ENCODE measurements around the gene LENEP.

The LENEP gene

DNA sequence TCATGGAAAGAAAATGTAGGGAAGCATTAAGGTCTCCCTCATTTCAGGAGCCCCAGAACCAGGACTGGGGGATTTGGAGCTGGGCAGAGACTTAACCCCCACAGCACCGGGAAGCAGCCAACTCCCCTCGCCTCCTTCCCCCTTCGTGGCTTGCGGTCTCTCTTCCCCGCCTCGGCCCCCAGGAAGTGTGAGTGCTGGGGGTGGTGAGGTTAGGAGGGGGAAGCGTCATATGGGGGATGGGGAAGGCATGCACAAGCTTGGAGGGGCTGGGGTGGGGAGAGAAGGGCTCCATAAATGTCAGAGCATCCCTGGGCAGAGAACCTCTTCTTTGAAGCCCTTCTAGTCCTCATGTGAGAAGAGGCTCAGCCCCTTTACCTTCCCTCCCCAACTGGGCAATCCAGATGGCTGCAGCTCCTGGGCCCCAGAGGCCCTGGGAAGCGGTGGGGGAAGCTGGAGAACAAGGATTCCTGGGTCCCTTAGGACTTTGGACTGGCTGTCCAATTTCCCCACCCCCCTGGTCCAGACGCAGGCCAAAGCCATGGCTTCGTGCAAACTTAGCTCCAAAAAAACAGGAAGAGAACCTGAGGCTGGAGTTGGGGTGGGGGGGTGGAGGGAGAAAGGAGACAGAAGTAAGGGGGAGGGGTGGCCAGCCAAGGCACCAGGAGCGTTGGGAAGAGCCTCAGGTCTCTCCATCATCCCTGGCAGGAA lies 17.0 kb downstream of the LENEP start:
- DNase-seq (ENCODE audit: low read depth): no peak

DNA sequence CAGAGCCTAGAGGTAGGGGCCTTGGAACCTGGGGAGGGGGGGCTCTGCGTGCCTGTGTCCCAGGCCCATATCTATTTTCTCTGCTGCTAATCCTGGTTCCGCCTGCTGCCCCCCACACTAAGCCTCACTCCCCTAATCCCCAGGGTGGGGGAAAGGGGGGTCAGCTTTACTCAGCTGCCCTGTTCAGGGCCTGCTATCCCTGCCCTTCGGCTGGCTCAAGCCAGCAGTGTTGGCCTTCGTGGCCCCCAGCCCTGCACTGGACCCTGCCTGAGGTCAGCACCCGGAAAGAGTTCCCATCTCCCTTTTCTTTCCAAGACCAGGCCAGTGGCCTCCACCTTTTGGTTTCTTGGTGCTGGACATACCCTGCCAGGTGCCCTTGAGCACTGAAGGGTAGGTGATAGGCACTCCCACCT lies 17.6 kb downstream of the LENEP start:
- DNase-seq (ENCODE audit: low read depth): no peak

DNA sequence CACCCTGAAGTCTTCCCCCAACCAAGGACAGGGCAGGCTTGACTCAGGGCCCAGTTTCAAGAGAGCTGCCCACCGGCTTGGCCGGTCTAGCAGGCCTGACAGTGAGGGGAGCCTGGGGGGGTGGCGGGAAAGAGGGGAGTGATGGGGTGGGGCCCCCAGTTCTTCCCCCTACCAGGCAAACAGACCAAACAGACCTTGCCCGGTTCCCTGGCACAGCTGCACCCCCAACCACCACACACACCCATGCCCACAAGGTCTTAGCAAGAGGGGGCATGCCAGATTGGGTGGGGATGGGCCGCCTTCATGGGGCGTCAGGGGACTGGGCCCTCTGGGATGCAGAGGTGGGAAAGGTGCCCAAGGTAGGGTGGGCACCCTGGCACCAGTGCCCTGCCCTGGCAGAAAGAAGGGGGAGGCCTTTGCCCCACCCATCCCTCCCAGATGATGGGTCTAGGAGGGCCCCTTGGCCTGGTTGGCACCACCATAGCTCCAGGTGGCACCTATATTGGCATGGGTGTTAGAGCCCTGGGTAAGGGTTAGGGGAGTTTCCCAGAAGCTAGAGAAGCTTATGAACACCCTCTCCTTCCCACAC lies 18.1 kb downstream of the LENEP start:
- DNase-seq (ENCODE audit: low read depth): no peak

DNA sequence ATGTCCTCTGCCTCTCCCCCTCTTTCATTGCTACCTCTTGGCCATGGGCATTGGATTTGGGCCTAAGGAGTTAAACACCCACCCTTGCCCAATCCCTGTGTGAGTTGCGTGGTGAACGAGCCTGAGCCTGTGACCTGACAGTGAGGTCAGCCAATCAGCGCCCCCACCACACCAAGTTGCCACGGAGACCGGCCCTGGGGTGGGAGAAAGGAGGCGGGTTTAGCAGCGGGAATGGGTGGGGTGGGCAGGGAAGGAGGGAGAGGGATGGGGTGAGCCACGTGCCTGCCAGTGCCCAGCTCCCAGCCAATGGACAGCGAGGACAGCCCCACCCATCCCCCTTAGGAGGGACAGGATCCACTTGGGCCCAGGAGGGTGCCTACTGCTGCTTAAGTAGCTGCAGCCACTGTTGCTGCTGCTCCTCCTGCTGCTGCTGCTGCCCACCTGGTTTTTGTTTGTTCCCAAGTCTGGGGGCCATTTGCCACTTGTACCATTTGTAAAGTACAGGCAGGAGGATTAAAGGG lies 18.7 kb downstream of the LENEP start:
- DNase-seq (ENCODE audit: low read depth): no peak

GRCh38 chr1:155012776-155013602 lies 19.6 kb downstream of the LENEP start:
- DNase-seq (ENCODE audit: low read depth): no peak

- DNase-seq (ENCODE audit: low read depth): no peak
Measured at GRCh38 chr1:155013632-155014031, 20.2 kb downstream of the LENEP start.

DNA sequence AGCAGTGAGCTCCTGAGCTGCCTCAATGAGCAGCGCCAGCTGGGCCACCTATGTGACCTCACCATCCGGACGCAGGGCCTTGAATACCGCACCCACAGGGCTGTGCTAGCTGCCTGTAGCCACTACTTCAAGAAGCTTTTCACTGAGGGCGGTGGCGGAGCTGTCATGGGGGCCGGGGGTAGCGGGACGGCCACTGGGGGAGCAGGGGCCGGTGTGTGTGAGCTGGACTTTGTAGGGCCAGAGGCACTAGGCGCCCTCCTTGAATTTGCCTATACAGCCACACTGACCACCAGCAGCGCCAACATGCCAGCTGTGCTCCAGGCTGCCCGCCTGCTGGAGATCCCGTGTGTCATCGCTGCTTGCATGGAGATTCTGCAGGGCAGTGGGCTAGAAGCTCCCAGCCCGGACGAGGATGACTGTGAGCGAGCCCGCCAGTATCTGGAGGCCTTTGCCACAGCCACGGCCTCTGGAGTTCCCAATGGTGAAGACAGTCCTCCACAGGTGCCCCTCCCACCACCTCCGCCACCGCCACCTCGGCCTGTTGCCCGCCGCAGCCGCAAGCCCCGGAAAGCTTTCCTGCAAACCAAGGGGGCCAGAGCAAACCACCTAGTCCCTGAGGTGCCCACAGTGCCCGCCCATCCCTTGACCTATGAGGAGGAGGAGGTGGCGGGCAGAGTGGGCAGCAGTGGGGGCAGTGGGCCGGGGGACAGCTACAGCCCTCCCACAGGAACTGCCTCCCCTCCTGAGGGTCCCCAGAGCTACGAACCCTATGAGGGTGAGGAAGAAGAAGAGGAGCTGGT lies 21.5 kb downstream of the LENEP start:
- DNase-seq (ENCODE audit: low read depth): no peak

DNA sequence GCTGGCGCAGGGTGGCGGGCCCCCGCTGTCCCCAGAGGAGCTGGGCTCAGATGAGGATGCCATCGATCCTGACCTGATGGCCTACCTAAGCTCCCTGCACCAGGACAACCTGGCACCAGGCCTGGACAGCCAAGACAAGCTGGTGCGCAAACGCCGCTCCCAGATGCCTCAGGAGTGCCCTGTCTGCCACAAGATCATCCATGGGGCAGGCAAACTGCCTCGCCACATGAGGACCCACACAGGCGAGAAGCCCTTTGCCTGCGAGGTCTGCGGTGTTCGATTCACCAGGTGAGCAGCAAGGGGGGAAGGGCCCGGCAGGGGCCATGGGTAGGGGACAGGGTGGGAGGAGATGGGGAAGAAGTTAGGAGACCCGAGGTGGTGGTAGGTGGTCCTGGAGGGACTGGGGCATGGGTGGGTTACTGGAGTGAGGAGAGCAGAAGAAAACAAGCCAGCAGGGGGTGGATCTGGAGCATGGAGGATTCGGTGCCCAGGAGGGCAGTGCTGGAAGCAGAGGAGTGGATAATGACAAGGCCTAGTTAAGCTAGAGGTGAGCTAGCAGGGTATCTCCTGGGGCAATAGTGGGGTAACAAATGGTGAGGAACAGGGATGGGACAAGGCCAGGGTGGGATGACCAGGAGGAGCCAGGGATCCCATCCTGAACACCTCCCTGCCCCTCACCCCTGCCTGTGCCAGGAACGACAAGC lies 22.3 kb downstream of the LENEP start:
- no peak for DNase-seq (ENCODE audit: low read depth)

GRCh38 chr1:155016231-155016831 lies 22.9 kb downstream of the LENEP start:
- DNase-seq (ENCODE audit: low read depth): no peak

- peak; percentile 94 for DNase-seq (ENCODE audit: low read depth)
Measured at GRCh38 chr1:155017041-155017945, 23.9 kb downstream of the LENEP start.

DNA sequence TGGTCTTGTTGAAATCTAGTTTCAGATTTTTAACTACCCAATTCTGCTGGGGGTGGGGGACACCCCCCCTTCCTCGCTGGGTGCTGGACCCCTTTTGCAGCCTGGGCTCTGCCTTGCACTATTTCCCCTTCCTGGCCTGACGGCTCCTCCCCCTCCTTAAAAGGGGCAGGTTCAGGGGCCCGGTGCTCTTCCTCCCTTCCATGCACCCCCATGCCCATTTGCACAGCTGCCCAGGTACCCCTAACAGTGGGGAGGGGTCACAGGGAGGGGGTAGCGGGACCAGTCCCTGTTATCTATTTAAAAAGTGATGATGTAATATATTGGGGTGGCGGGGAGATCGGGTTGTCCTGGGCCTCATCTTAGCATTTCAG lies 24.5 kb downstream of the LENEP start:
- no peak for DNase-seq (ENCODE audit: low read depth)

DNA sequence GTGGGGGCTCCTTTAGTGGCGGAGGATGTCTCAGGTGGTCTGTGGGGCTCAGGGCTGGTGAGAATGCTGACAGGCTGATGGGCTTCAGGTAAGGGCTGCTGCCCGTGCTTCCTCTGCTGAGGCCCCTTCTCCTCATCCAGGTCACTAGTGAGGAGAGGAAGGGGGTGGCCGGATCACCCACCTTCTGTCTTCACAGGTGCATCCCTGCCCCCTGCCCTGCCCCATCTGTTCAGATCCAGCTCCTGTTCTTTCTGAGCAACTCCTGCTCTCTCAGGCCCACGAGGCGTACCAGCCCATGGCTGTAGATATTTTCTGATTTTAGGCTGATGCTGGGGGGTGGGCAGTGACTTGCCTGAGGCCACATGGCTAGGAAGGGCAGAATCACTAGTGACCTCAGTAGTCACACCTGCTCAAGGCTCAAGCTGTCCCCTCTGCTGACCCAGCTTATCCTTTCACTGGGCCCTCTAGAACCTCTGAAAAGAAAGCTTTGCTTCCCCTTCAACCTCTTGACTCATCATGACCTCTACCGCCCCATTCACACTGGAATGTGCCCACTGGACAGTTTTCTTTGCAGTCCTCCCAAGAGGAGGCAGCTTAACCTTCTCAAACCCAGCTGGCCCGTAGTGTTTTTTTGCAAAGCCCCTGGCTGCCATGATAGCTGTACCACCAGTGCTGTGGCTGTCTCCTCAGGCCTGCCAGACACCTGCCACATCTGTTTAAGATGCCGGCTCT lies 25.4 kb downstream of the LENEP start:
- DNase-seq (ENCODE audit: low read depth): peak; percentile 69

- no peak for DNase-seq (ENCODE audit: low read depth)
Measured at GRCh38 chr1:155019377-155020245, 26.2 kb downstream of the LENEP start.

DNA sequence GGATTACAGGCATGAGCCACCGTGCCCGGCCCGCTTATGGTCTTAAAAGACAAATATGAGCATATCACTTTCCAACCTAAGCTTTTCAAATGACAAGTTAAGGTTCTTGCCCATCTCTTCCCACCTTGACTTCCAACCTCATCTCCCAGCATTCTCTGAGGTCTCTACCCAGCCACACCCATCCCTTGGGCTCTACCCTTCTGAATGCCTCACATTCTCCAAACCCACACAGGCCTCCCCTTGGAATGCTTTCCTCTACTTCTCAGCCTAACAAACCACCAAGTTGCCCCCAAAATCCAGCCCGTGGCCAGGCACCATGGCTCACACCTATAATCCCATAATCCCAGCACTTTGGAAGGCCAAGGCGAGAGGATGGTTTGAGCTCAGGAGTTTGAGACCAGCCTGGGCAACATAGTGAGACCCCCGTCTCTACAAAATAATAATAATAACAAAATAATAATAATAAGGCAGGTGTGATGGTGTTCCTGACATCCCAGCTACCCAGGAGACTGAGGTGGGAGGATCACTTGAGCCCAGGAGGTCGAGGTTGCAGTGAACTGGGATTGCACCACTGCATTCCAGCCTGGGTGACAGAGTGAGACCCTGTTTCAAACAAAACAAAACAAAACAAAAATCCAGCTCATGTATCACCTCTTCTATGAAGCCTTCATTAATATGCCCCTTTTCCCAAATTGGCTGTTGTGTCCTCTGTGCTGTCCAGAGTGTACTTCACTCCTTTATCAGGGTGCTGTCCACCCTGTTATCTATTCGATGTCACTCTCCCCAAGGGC lies 28.9 kb downstream of the LENEP start:
- peak; percentile 32 for DNase-seq (ENCODE audit: low read depth)

- no peak for DNase-seq (ENCODE audit: low read depth)
Measured at GRCh38 chr1:155022927-155023236, 29.5 kb downstream of the LENEP start.

DNA sequence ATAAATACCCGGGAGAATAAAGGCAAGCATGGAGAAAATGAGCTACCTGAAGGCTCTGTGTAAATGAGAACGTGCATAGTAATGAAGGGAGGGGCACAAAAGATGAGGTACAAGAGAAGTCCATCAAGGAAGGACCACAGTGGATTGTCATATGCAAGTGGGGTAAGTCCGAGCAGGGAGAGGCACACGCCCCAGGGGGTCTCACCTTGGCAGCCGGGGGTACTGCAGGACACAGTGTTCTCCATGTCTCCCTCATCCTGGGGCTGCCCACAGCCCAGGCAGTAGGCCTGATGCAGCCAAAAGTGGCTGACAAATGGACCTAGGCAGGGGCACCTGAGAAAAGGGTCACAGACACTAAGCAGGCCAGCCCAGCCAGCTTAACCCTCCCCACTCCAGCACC lies 30.2 kb downstream of the LENEP start:
- no peak for DNase-seq (ENCODE audit: low read depth)

GRCh38 chr1:155024315-155024714 lies 30.9 kb downstream of the LENEP start:
- no peak for DNase-seq (ENCODE audit: low read depth)

GRCh38 chr1:155026154-155026553 lies 32.8 kb downstream of the LENEP start:
- DNase-seq (ENCODE audit: low read depth): peak; percentile 19

Data from ELR (cell line).